Progenitor cell of endocrine pancreas (in vitro differentiated cells): ENCODE measurements around the gene MCRIP2. TPM values are rescaled to one million over a fixed set of nuclear protein-coding genes. Genes with fewer than 3 reads are reported as not detected.

ENCODE experiments used
- DNase-seq: peaks from one replicate; pipeline ENCODE4 v3.0.0; 2021; ENCODE audit warnings: low spot score; ENCODE audit not compliant: unreplicated experiment
- H3K27ac Mint-ChIP-seq: 2 replicates; pipeline ENCODE4 v1.8.0; 2021; ENCODE audit warnings: mild to moderate bottlenecking, moderate library complexity, mixed read lengths
- H3K27me3 Mint-ChIP-seq: 2 replicates; pipeline ENCODE4 v1.8.0; 2021; ENCODE audit warnings: mixed read lengths
- H3K36me3 Mint-ChIP-seq: 2 replicates; pipeline ENCODE4 v1.8.0; 2022; ENCODE audit warnings: mixed read lengths; ENCODE audit not compliant: insufficient read depth
- H3K4me1 Mint-ChIP-seq: 2 replicates; pipeline ENCODE4 v1.8.0; 2021; ENCODE audit warnings: low read depth, mixed read lengths
- H3K4me3 Mint-ChIP-seq: 2 replicates; pipeline ENCODE4 v1.8.0; 2021; ENCODE audit warnings: low read depth, mild to moderate bottlenecking, moderate library complexity, mixed read lengths
- H3K9me3 Mint-ChIP-seq: 2 replicates; pipeline ENCODE4 v1.8.0; 2021; ENCODE audit warnings: low read depth, mixed read lengths
- CTCF ChIP-seq: fragments of 200-600 bp; sonication (generic); IDR thresholded peaks from one replicate; pipeline ENCODE4 v1.5.0; 2021; ENCODE audit warnings: antibody characterized with exemption, mild to moderate bottlenecking; ENCODE audit not compliant: unreplicated experiment
- total RNA-seq: library from RNA; stranded (reverse); gene quantifications from 2 replicates; pipeline ENCODE4 v1.2.1, GENCODE V29; 2021

The MCRIP2 gene
- total RNA-seq, 1 donor from 2014 or later: 31.4 TPM

- no peaks in the 10 kb centered on the region for H3K9me3 Mint-ChIP-seq
- H3K4me3 Mint-ChIP-seq: peak overlapping the region; percentile 73
- H3K27me3 Mint-ChIP-seq: no peaks in the 10 kb centered on the region
- TF ChIP-seq CTCF: peak; percentile 56
- no peak for DNase-seq
- H3K4me1 Mint-ChIP-seq: peaks cover 4% of the 10 kb centered on the region
- H3K27ac Mint-ChIP-seq: peak overlapping the region; percentile 89
- peaks cover 2% of the 10 kb centered on the region for H3K36me3 Mint-ChIP-seq
These were observed 6.6 kb downstream of the MCRIP2 start for GRCh38 chr16:648071-648780.

- Mint-ChIP-seq H3K9me3 (no peaks in the 10 kb centered on the region), H3K36me3 (peaks cover 2% of the 10 kb centered on the region), H3K27ac (peak within 1 kb of the TSS; percentile 89), H3K4me1 (peaks cover 4% of the 10 kb centered on the region), H3K4me3 (peak within 1 kb of the TSS; percentile 73), H3K27me3 (no peaks in the 10 kb centered on the region)
- no peak for TF ChIP-seq CTCF
- peak; percentile 84 for DNase-seq
These were observed 7.4 kb downstream of the MCRIP2 start, which contains the start of gene WDR90 for GRCh38 chr16:648781-649589. Gene WDR90 (plus strand): TSS chr16:649365. CDS start chr16:649417, 52 bp downstream.

- Mint-ChIP-seq H3K27ac (no peak overlapping the region), H3K4me1 (peaks cover 3% of the 10 kb centered on the region)
- TF ChIP-seq CTCF: no peak
These were observed 8.0 kb downstream of the MCRIP2 start for GRCh38 chr16:649631-650030.

GRCh38 chr16:651844-652243, 10.2 kb downstream of the MCRIP2 start:
- DNase-seq: no peak
- Mint-ChIP-seq H3K9me3 (no peaks in the 10 kb centered on the region), H3K36me3 (no peaks in the 10 kb centered on the region), H3K4me1 (peaks cover 1% of the 10 kb centered on the region), H3K27me3 (no peaks in the 10 kb centered on the region), H3K4me3 (no peak overlapping the region), H3K27ac (no peak overlapping the region)
- no peak for TF ChIP-seq CTCF

More at GRCh38 chr16:649631-650030, 8.0 kb downstream of the MCRIP2 start:
- Mint-ChIP-seq H3K9me3 (no peaks in the 10 kb centered on the region), H3K27me3 (no peaks in the 10 kb centered on the region), H3K36me3 (peaks cover 2% of the 10 kb centered on the region), H3K4me3 (peak overlapping the region; percentile 71)
- DNase-seq: no peak

GRCh38 chr16:652454-653305, 11.1 kb downstream of the MCRIP2 start:
- no peak for DNase-seq

More at GRCh38 chr16:652454-653305, 11.1 kb downstream of the MCRIP2 start:
- Mint-ChIP-seq H3K27me3 (no peaks in the 10 kb centered on the region), H3K4me3 (no peak overlapping the region), H3K4me1 (peaks cover 1% of the 10 kb centered on the region), H3K9me3 (no peaks in the 10 kb centered on the region), H3K27ac (no peak overlapping the region), H3K36me3 (no peaks in the 10 kb centered on the region)
- TF ChIP-seq CTCF: no peak
